GM12872 (cell line): ENCODE measurements around the gene DAB2IP.

ENCODE experiments used
- TF ChIP-seq, protein P1 (sequence below): IDR thresholded peaks from 3 replicates; pipeline ENCODE4 v1.5.1; 2011; ENCODE audit warnings: low read depth, mild to moderate bottlenecking, low read length, moderate library complexity; ENCODE audit not compliant: insufficient read depth

DAB2IP gene

GRCh38 chr9:121773286-121773953, 122.0 kb downstream of the DAB2IP start:
- TF ChIP-seq, protein P1, sequence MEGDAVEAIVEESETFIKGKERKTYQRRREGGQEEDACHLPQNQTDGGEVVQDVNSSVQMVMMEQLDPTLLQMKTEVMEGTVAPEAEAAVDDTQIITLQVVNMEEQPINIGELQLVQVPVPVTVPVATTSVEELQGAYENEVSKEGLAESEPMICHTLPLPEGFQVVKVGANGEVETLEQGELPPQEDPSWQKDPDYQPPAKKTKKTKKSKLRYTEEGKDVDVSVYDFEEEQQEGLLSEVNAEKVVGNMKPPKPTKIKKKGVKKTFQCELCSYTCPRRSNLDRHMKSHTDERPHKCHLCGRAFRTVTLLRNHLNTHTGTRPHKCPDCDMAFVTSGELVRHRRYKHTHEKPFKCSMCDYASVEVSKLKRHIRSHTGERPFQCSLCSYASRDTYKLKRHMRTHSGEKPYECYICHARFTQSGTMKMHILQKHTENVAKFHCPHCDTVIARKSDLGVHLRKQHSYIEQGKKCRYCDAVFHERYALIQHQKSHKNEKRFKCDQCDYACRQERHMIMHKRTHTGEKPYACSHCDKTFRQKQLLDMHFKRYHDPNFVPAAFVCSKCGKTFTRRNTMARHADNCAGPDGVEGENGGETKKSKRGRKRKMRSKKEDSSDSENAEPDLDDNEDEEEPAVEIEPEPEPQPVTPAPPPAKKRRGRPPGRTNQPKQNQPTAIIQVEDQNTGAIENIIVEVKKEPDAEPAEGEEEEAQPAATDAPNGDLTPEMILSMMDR, result no peak

DNA sequence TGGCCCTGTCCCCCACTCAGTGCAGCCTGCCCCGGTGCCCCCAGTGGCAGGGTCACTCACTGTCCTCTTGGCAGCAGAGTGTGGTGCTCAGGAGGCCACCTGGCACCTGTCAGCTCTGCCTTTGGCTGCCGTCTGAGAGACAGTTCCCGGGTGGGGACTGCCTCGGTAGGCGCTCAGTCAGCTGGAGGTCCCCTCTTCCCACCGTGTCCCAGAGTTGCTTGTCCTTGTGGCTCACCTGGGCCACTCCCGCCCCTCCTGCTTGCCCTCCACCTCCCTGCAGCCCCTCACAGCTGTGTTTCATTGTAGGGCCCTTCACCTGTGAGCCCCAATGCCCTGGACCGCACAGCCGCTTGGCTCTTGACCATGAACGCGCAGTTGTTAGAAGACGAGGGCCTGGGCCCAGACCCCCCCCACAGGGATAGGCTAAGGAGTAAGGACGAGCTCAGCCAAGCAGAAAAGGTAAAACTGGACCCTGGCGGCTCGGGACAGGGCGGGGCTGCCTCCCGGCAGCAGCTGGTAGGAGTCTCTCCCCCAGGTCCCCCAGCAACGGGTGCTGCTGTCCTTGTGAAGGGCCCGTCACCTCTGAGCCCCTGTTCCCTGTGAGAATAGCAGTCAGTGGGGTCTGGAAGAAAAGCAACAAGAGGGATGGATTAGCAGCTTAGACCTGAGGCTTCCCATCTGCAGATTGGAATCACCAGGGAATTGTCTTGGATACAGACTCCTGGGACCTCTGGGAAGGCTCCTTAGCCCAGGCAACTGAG, 122.7 kb downstream of the DAB2IP start:
- TF ChIP-seq, protein P1, result no peak

DNA sequence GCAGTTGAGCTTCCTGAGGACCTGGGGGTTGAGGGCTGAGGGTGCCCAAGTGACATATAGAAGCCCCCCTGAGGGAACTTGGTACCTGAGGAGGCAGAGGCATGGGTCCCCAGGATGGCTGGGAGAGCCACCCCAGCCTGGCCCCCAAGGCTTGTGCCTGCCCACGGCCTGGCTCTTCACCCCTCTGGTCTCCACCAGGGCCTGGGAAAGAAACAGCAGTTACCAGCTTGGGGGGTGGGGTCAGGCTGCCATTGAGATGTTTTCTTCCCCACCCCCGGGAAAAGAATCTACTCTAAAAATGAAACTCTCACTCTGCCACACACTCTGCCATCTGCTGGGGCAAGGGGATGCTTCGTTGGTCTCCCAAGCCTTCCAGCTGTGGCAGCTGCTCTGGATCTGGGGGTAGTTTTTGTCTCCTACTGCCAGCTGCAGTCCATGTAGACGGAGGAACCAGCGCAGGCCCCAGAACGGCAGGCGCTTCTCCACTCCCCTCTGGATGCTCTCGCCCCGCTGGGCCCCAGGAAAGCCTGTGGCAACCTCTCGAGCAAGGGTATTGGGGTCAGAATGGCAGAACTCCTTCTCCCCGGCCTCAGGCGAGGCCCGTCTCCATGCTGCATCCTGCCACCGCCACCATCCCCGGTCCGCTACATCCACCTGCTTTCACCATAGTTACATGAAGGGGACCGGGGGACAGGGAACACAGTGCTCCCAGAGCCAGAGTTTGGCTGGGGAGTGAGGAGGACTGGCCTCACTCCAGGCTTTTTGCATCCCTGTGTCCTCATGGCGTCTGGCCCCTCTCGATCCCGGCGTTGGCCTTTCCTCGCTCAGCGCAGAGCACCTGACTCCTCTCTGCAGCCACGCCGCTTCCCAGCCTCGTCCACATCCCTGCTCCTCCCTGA, 123.5 kb downstream of the DAB2IP start:
- TF ChIP-seq, protein P1, result no peak

DNA sequence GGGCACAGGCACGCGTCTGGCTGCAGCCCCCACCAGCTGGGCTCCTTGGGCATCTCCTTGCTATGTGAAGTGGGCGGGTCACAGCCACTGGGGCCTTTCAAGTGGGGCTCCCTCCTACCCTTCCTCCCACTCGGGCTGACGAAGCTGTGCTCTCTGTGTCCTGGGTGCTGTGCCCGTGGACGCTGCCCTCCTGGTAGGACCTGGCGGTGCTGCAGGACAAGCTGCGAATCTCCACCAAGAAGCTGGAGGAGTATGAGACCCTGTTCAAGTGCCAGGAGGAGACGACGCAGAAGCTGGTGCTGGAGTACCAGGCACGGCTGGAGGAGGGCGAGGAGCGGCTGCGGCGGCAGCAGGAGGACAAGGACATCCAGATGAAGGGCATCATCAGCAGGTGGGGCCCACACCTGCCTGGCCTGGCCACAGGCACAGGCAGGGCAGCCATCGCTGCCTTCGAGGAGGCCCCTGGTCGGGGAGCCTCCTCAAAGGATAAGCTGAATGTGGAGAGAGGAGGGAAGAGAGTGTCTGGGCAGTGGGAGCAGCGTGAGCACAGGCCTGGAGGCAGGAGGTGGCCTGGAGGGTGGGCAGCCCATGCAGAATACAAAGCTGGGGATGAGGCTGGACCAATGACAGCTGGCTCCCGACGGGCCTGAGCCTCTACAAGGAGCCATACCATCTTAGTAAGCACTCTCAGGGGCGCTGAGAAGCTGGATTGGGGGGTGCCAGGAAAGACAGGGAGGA, 124.7 kb downstream of the DAB2IP start:
- TF ChIP-seq, protein P1, result no peak

DNA sequence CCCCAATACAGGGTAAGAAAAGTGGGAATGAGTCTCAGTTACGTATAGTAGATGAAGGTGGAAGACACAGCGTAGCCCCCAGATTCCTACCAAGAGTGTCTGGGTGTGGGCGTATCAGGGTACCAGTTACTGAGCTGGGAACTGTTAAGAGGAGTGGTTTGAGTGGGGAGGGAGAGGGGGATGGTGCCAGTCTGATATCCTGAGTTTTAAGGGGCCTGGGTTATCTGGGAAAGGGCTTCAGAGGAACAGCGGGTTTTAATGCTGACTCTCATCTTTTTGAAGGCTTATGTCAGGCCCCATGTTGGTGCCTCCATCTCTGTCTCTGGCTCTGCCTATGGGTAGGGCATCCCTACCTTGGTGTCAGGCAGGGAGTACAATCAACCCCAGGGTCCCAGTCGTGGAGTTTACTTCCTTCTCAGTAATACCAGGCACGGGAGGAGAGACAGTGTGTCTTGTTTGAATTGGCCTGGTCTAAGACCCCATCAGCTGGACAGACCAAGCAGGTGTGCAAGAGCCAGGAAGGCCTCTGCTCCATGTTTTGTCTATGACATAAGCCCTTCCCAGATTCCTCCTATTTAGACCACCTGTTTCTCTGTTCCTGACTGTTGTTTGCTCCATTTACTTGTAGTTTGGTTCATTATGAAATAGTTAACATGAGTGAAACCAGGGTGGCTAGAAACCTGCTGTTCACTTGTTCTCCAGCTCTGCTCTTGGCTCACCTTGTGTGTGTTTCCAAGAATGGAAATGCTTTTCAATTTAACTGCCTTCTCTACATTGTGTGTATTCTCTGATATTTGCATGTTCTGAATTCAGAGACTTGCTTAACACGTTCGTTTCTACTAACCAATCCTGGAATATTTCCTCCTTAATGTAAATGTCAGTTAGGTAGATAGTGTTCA, 125.6 kb downstream of the DAB2IP start:
- TF ChIP-seq, protein P1, result no peak
